Measurements from ENCODE around the gene GPR3. TPM values are rescaled to one million over a fixed set of nuclear protein-coding genes. Genes with fewer than 3 reads are reported as not detected.

The GPR3 gene
- total RNA-seq, 4 donors from 2014 or later: 0.51 to 0.66 TPM; not detected in 2

DNA sequence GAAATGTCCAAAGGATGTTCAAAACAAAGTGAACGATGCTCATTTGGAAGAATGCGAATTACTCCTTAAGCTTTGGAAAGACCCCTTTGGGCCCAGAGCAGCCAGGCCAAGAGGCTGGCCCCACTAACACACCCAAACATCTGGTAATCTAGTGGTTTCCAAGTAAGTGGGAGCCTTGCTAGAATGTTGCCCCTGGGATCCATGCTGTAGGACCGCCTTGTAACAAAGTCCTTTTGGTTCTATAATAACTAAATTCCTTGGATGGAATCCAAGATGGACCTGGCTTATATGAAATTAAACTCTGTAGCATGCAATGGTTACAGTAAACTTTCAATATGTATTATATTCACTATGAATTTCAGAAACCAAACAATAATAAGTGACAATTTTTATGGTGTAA, 25.3 kb downstream of the GPR3 start:
- TF ChIP-seq, protein P1, sequence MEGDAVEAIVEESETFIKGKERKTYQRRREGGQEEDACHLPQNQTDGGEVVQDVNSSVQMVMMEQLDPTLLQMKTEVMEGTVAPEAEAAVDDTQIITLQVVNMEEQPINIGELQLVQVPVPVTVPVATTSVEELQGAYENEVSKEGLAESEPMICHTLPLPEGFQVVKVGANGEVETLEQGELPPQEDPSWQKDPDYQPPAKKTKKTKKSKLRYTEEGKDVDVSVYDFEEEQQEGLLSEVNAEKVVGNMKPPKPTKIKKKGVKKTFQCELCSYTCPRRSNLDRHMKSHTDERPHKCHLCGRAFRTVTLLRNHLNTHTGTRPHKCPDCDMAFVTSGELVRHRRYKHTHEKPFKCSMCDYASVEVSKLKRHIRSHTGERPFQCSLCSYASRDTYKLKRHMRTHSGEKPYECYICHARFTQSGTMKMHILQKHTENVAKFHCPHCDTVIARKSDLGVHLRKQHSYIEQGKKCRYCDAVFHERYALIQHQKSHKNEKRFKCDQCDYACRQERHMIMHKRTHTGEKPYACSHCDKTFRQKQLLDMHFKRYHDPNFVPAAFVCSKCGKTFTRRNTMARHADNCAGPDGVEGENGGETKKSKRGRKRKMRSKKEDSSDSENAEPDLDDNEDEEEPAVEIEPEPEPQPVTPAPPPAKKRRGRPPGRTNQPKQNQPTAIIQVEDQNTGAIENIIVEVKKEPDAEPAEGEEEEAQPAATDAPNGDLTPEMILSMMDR (IDR thresholded peaks at IDR 0.05; ENCODE audit: low read depth): no peak

DNA sequence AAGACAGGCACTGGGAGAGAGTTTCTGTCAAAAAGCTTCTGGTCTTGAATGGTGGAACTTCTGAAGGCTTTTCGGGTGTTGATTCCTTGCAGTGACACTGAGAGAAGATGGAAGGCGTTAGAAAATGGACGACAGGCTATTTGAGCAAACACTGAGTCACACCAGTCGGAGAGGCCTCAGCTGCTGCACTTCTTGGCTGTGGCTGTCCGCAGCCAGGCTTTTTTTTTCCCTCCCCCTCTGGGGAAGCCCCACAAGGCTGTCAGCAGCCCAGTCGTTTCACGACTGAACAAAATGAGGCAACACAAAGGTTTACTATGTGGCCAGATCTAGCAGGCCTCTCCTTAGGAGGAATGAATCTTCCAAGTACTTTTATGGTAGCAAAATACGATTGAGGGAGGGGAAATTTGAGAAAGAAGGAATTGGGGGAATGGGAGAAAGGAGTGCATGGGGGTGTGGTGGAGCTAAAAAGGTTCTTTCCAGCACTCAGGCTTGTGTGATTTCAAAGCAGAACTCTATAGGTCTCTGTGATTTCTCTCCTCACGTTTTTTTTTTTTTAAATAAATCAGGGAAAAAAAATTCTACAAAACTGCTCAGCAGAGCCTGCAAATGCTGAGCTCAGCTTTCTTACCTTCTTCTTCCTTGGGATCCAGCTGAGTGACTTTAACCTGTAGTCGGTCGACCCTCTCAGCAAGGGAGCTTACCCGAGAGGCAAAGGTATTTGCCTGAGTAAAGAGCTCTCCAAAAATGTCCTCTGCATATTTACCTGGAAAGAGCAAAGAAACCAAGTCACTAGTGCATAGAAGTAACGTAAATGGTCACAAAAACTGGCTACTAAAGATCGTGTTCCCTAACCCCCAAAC, 26.1 kb downstream of the GPR3 start:
- TF ChIP-seq, protein P1 (IDR thresholded peaks at IDR 0.05; ENCODE audit: low read depth): no peak

DNA sequence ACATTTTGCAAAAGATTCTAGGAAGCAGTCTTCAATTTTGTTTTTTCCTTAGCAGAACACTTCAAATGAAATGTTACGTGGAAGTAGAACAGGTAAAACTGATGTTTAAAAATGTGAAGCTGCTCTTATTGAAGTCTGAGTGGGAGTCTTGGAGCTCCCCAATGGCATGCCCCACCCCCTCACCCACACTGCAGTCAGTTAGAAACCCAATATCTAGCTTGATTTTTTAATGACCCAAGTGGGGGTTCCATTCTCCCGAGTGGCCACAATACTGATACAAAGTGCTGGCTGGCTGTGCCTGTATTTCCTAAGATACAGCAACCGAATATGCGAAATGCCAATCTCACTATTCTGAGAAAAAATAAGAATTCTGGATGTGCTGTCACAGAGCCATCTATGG, 31.3 kb downstream of the GPR3 start:
- TF ChIP-seq, protein P1 (IDR thresholded peaks at IDR 0.05; ENCODE audit: low read depth): no peak

DNA sequence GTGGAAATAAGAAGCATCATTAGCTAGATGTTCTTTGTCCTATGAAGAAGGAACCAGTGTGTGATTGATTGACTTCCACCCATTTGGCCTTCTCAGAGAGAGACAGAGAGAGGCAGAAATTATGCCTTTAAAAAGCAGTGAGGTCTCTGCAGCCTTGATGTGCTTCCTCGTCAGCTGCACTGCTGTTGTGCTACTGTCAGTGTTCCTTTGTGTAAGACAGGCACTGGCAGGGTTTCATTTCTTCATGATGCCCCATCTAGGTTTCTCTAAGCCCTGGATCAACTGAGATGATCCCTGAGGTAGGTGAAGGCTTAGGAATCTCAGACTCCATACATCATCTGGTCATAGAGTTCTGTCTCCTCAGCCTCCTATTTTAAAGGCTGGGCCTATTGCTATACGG, 34.9 kb downstream of the GPR3 start:
- TF ChIP-seq, protein P1 (IDR thresholded peaks at IDR 0.05; ENCODE audit: low read depth): no peak

- TF ChIP-seq, protein P1 (IDR thresholded peaks at IDR 0.05; ENCODE audit: low read depth): no peak
These were observed 35.4 kb downstream of the GPR3 start for GRCh38 chr1:27427816-27428315.

GRCh38 chr1:27428316-27429028, 36.0 kb downstream of the GPR3 start:
- TF ChIP-seq, protein P1 (IDR thresholded peaks at IDR 0.05; ENCODE audit: low read depth): no peak

GRCh38 chr1:27429029-27429425, 36.6 kb downstream of the GPR3 start:
- TF ChIP-seq, protein P1 (IDR thresholded peaks at IDR 0.05; ENCODE audit: low read depth): no peak
